22Rv1 (cell line): ENCODE measurements around the gene NLRP6.

Experiments used
- ZFX ChIP-seq: fragments of 450-650 bp; IDR thresholded peaks from 2 replicates; pipeline ENCODE4 v1.6.1; 2017; ENCODE audit warnings: antibody characterized with exemption, borderline replicate concordance
- TF ChIP-seq, protein P1 (sequence below): fragments of 450-650 bp; IDR thresholded peaks from 2 replicates; pipeline ENCODE4 v1.5.1; 2017; ENCODE audit warnings: mild to moderate bottlenecking

DNA sequence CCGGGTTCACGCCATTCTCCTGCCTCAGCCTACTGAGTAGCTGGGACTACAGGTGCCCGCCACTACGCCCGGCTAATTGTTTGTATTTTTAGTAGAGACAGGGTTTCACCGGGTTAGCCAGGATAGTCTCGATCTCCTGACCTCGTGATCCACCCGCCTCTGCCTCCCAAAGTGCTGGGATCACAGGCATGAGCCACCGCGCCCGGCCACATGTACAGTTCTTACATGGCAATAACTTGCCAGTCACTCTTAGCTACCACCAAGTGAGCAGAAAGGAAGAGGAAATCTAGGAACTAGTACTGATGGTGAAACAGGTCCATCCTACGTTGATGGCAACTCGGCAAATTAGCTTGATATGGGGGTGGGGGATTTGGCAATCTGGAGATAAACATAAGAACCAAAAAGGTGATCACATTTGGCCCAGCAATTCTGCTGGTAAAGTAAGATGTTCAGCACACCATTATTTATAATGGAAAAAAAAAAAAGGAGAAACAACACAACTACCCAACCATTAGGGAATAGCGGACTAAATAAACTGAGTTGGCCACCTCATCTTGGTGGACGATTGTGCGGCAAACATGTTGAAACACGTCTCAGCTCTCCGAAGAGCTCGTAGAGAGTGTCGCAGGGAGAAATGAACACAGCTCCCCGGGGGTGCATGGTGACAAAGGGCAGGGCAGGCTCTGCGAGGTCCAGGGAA is 5.3 kb downstream of the NLRP6 start:
- TF ChIP-seq, protein P1, sequence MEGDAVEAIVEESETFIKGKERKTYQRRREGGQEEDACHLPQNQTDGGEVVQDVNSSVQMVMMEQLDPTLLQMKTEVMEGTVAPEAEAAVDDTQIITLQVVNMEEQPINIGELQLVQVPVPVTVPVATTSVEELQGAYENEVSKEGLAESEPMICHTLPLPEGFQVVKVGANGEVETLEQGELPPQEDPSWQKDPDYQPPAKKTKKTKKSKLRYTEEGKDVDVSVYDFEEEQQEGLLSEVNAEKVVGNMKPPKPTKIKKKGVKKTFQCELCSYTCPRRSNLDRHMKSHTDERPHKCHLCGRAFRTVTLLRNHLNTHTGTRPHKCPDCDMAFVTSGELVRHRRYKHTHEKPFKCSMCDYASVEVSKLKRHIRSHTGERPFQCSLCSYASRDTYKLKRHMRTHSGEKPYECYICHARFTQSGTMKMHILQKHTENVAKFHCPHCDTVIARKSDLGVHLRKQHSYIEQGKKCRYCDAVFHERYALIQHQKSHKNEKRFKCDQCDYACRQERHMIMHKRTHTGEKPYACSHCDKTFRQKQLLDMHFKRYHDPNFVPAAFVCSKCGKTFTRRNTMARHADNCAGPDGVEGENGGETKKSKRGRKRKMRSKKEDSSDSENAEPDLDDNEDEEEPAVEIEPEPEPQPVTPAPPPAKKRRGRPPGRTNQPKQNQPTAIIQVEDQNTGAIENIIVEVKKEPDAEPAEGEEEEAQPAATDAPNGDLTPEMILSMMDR: no peak
- no peak for TF ChIP-seq ZFX
